Stimulated activated CD4-positive, alpha-beta T cell treated with anti-CD3 and anti-CD28 coated beads, TNF-alpha, amount 100 ng/mL, for 48 hours (primary cell): Measurements from ENCODE around the gene ZNF362.

ENCODE experiments used
- DNase-seq, 3 donors: peaks; one replicate each; pipeline ENCODE4 v3.0.0-alpha.2; 2020; ENCODE audit warnings: low read depth in 3 of 3

Gene ZNF362

DNA sequence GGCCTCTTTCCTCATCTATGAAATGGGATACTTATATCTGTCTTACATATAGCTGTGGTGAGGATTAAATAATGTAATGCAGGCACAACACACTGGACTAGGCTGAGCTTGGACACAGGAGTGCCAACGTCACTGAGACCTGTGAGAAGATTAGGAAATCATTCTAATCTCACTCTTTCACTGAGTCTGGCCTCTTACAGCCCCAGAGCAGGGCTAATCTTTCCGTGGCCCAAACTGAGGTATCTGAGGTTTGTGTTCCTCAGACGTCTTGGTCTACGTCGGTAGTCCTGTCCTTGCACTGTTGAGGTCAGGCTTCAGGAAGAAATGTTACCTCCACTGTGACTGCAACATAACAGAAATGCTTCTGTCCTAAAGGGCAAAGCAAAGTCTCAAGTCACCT, 87.2 kb downstream of the ZNF362 start:
- DNase-seq: no peak

DNA sequence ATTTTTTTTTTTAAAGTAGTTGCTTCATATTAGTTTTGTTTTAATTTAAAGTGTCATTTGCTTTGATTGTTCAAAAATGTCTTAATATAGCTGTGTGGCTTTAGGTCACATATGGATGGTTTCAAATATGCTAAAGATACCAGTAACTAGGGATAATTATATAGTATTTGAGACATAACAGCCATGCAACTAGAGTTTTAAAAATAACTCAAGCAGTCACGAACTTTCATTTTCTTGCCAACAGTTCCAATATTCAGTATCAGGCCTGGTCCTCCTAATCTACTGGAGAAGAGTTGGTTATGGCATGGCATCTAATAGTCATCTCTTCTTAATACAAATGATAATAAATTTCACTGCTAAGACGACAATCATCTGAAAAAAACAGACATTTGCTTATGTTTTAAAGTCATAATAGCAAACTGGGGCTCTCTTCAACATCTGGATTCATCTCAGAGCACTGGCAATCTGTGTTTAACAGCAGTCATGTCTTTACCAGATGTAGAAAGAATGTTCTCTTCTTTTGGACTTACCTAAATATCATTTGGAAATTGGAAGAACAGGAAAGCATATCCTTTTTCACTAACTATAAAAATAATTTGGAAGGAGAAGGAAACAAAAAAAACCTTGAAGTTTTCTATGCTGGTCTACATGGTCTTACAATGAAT, 88.7 kb downstream of the ZNF362 start:
- DNase-seq: no peak

DNA sequence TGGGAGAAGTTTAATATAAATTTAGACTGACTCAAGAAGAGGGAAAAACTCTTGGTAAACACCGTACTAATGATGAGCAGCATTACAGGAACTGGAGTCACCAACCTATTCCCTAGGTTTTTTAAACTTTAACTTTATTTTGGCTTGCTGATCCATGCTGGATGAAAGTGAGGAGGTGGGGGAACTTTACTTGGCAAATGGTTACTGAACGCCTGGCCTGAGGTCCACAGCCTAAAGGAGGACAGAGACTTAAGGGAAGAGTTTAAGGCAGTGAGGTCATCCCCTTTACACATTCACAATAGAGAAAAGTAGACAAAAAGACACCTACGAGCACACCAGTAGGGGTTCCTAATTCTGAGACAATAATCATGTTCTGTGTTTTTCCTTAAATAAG, 90.2 kb downstream of the ZNF362 start:
- DNase-seq: no peak

DNA sequence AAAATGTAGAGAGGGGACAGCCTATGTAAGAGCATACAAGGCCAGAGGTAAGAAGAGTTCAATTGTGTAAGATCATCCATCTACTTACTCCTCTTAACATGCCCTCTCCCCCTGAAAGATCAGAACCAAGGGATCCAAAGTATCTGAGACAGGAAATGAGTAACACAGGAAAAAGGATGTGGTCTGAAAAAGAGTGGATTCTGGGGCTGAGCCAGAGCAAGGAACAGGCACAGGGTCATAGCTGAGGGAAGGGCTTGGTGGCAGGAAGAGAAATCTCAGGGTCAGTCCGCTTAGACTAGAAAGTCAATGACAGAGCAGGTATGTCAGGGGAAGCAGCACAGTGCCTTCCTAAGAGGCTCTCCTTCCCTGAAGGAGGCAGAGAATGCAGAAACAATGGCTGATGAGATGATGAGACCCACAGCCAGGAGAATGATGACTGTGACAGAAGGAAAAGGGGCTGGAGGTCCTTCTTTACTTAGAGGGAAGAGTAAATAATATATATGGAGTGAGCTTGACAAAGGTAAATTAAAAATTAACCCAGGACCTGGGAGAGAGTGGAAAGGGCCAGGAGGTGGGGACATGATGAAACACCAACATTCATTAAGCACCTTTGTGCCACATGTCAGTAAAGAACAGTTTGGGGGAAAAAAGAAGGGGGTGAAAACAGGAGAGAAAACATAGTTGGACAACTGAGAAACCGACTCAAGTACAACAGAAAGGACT, 90.8 kb downstream of the ZNF362 start:
- no peak for DNase-seq

DNA sequence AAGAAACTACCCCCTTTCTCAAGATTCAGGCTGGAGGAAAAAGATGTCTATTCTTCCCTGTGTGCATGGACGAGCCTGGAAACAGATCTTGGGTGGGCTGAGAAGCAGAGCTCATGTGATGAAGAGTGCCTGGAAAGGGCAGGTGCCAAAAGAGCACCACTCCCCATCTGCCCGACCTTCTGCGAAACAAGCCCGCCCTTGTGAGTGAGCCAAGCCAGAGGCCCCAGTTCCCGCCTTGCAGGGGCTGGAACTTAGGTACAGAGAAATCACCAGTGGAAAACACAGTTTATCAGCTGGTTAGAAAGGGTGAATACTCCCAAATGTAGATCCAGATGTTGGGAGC, 91.3 kb downstream of the ZNF362 start:
- DNase-seq: no peak

DNA sequence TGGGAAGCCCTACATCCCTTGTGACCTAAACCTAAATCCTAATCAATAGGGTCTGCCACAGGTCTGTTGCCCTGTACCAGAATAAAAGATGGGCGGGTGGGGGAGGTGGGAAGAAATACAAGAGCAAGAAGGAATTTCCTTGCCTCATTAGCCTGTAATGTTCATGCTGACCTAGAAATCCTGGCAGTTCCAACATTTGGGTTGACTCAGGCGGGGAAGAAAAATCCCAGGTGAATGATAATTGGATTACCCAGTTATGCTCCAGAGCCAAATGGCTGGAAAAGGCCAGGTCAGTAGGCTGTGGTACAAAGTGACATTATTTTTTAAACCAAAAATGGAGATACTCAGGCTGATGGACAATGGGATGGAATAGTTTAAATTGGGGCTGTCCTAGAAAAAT, 91.9 kb downstream of the ZNF362 start:
- DNase-seq: no peak

DNA sequence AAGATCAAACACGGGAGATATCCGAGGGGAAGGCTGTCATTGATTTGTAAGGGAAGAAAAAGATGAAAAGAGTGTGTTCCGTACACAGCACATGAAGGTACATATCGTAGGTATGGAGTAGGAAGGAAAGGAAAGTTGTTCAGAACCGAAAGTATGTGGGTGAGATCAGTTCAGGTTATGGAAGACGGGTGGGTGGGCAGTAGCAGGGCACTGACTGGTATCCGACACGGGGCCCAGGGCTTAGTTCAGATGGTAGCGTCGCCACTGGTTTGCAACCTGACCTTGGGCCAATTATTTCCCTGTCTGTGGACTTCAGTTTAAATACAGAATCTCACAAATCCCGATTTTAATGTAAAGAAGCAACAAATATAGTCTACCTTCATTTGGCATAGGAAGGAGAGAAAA, 92.4 kb downstream of the ZNF362 start:
- peak in 1 of 3 donors; percentile 37 for DNase-seq

DNA sequence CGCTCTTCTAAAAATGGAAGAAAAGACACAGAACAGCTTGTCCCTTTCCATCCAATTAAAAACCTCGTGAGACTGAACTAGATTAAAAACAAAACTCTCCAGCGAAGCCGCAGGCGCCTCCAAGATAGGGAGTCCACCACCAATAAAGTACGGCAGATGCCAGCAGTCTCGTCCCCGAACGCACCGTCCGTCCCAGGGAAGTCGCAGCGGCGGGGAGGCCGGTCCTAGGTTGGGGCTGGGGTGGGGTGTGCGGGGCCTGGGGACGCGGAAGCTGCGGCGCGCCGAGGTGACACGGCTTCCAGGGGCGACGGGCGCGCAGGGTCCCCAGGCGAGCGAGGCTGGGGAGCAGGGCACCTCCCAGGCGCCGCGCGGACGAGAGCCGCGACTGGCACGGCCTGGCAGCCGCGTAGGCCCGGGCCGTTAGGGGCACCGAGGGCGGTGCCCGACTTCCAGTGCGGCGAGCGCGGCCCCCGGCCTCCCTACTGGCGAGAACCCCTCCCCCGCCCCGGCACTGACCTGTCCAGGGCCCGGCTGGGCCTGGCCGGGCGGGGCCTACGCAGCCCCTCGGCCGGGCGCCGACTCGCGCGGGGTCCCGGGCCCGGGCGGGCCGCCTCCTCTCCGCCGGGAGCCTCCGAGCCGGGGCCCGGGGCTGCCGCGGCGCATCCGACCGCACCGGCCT, 92.9 kb downstream of the ZNF362 start:
- DNase-seq: peak; percentile 9 to 28 (median 12)

DNA sequence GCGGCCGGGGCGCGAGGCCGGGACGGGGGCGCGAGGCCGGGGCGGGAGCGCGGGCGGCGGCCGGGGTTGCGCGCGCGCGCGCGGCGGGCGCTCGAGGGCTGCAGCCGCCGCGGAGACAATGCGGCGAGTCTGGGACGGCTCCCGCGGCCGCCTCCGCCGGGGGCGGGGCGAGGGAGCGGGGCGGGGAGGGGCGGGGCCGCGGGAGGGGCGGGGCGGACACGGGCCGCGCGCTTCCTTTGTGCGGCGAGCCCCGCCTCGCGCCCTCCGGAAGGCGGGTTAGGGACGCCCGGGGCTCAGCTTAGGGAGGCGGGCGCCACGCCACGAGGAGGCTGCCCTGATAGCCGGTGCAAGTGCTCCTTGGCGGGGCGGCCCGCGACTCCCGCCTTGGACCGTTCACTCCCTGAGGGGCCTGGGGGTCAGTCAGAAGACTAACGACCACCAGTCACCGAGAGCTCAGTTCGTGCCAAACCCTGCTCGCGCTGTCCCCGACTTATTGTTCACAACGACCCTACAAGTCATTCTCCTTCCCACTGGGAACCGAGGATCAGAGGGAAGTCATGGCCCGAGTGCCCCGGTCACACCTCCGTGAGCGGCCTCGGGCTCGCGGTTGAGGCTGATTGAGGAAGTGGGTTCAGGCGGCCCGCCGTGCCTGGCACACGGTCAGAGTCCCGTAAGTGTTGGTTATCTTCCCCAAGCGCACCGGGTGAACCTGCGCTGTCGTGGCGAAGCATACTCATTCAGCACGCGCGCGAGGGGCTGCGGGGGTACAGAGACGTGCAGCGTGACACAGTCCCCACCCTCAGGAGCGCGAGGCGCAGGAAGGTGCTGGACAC, 93.7 kb downstream of the ZNF362 start:
- peak; percentile 57 to 63 (median 60) for DNase-seq
